ENCODE measurements around the gene PTN. TPM values are rescaled to one million over a fixed set of nuclear protein-coding genes. Genes with fewer than 3 reads are reported as not detected.

Gene PTN
- total RNA-seq, 1 donor from 2014 or later, result 3.1 TPM

DNA sequence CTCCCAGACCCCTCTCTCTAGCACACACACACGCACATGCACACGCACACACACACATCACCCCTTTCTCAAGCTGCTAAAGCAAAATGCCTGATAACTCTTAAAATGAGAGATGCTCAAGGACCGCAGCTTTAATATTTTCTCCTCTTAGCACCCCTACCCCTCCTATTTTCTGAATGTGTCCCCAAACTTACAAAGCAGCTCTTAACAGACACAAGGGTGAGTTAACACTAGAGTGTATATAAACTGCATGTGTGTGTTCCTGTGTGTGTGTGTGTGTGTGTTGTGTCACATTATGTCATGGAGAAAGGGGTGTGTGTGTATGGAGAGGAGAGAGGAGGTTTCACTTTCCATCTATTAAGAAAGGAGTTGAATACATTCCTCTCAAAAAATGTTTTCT, 1.3 kb downstream of the PTN start:
- H3K36me3 Mint-ChIP-seq (ENCODE audit: insufficient read depth), result no peaks in the 10 kb centered on the region
- H3K4me3 Mint-ChIP-seq (ENCODE audit: low read depth), result peak overlapping the region; percentile 5
- no peak for TF ChIP-seq CTCF (IDR thresholded peaks at IDR 0.05; ENCODE audit: unreplicated experiment)
- peaks cover 9% of the 10 kb centered on the region for H3K4me1 Mint-ChIP-seq (ENCODE audit: low read depth)
- H3K27me3 Mint-ChIP-seq, result peaks cover 43% of the 10 kb centered on the region
- DNase-seq (ENCODE audit: low spot score, unreplicated experiment), result no peak
- no peaks in the 10 kb centered on the region for H3K9me3 Mint-ChIP-seq (ENCODE audit: low read depth)
- H3K27ac Mint-ChIP-seq, result no peak overlapping the region

DNA sequence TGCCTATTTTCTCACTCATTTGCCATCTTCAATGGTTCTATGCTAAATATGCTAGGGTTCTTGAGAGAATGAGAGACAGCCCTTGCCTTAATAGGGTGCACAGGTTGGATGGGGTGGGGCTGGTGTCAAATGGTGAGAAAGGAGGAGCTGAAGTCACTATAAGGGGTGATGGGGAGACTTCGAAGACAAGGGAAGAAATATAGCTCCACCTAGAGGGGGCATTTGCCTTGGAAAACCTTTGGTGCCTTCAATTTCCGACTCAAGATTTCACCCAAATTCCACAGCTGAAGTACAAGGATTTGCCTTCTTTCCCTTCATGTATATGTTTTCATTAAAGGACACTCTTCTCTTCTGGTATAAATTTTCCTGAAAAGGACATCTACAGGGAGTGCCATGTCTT, 5.6 kb downstream of the PTN start:
- Mint-ChIP-seq H3K27ac (no peak overlapping the region), H3K27me3 (peaks cover 12% of the 10 kb centered on the region), H3K4me3 (ENCODE audit: low read depth) (no peak overlapping the region), H3K36me3 (ENCODE audit: insufficient read depth) (no peaks in the 10 kb centered on the region), H3K4me1 (ENCODE audit: low read depth) (peaks cover 2% of the 10 kb centered on the region), H3K9me3 (ENCODE audit: low read depth) (no peaks in the 10 kb centered on the region)
- no peak for DNase-seq (ENCODE audit: low spot score, unreplicated experiment)
- no peak for TF ChIP-seq CTCF (IDR thresholded peaks at IDR 0.05; ENCODE audit: unreplicated experiment)

GRCh38 chr7:137335814-137336213, 7.7 kb downstream of the PTN start:
- TF ChIP-seq CTCF (IDR thresholded peaks at IDR 0.05; ENCODE audit: unreplicated experiment), result no peak
- H3K4me1 Mint-ChIP-seq (ENCODE audit: low read depth), result no peaks in the 10 kb centered on the region
- H3K27ac Mint-ChIP-seq, result no peak overlapping the region
- DNase-seq (ENCODE audit: low spot score, unreplicated experiment), result no peak
- no peak overlapping the region for H3K4me3 Mint-ChIP-seq (ENCODE audit: low read depth)
- no peaks in the 10 kb centered on the region for H3K9me3 Mint-ChIP-seq (ENCODE audit: low read depth)
- no peaks in the 10 kb centered on the region for H3K36me3 Mint-ChIP-seq (ENCODE audit: insufficient read depth)
- peaks cover 2% of the 10 kb centered on the region for H3K27me3 Mint-ChIP-seq

GRCh38 chr7:137331378-137331777, 12.2 kb downstream of the PTN start:
- Mint-ChIP-seq H3K4me1 (ENCODE audit: low read depth) (no peaks in the 10 kb centered on the region), H3K36me3 (ENCODE audit: insufficient read depth) (no peaks in the 10 kb centered on the region), H3K4me3 (ENCODE audit: low read depth) (no peak overlapping the region), H3K27ac (no peak overlapping the region), H3K27me3 (peaks cover 4% of the 10 kb centered on the region), H3K9me3 (ENCODE audit: low read depth) (no peaks in the 10 kb centered on the region)
- DNase-seq (ENCODE audit: low spot score, unreplicated experiment), result no peak
- no peak for TF ChIP-seq CTCF (IDR thresholded peaks at IDR 0.05; ENCODE audit: unreplicated experiment)

GRCh38 chr7:137329411-137329810, 14.1 kb downstream of the PTN start:
- no peak for TF ChIP-seq CTCF (IDR thresholded peaks at IDR 0.05; ENCODE audit: unreplicated experiment)
- H3K9me3 Mint-ChIP-seq (ENCODE audit: low read depth), result no peaks in the 10 kb centered on the region
- H3K4me1 Mint-ChIP-seq (ENCODE audit: low read depth), result peaks cover 2% of the 10 kb centered on the region
- H3K27me3 Mint-ChIP-seq, result peaks cover 4% of the 10 kb centered on the region
- H3K36me3 Mint-ChIP-seq (ENCODE audit: insufficient read depth), result no peaks in the 10 kb centered on the region
- no peak overlapping the region for H3K27ac Mint-ChIP-seq
- no peak overlapping the region for H3K4me3 Mint-ChIP-seq (ENCODE audit: low read depth)
- no peak for DNase-seq (ENCODE audit: low spot score, unreplicated experiment)
